GM12891 (cell line): ENCODE results near the gene RRAD.

ENCODE experiments used
- DNase-seq: peaks from one replicate; pipeline ENCODE4 v3.0.0; 2011; ENCODE audit warnings: low spot score; ENCODE audit not compliant: insufficient read length
- FAIRE-seq: peaks from 2 replicates; lab custom pipeline; 2011; peaks lifted over from hg19 to GRCh38; lab: Jason Lieb, UNC
- PAX5 ChIP-seq: IDR thresholded peaks from 2 replicates; pipeline ENCODE4 v1.6.1; 2011; ENCODE audit warnings: low read length, moderate library complexity, mild to moderate bottlenecking; ENCODE audit not compliant: insufficient read depth, severe bottlenecking
- POLR2A ChIP-seq: IDR thresholded peaks from 2 replicates; pipeline ENCODE4 v1.6.1; 2011; ENCODE audit warnings: low read depth, low read length, control low read depth
- POLR2AphosphoS5 ChIP-seq: IDR thresholded peaks from 2 replicates; pipeline ENCODE4 v1.6.1; 2011; ENCODE audit warnings: low read depth, low read length, control low read depth
- POU2F2 ChIP-seq: IDR thresholded peaks from 2 replicates; pipeline ENCODE4 v1.6.1; 2011; ENCODE audit warnings: low read depth, mild to moderate bottlenecking, control low read depth, low read length, moderate library complexity
- SPI1 ChIP-seq: IDR thresholded peaks from 2 replicates; pipeline ENCODE4 v1.6.1; 2011; ENCODE audit warnings: low read depth, low read length, control low read depth
- TAF1 ChIP-seq: IDR thresholded peaks from 2 replicates; pipeline ENCODE4 v1.6.1; 2011; ENCODE audit warnings: low read depth, low read length, control low read depth

The RRAD gene

DNA sequence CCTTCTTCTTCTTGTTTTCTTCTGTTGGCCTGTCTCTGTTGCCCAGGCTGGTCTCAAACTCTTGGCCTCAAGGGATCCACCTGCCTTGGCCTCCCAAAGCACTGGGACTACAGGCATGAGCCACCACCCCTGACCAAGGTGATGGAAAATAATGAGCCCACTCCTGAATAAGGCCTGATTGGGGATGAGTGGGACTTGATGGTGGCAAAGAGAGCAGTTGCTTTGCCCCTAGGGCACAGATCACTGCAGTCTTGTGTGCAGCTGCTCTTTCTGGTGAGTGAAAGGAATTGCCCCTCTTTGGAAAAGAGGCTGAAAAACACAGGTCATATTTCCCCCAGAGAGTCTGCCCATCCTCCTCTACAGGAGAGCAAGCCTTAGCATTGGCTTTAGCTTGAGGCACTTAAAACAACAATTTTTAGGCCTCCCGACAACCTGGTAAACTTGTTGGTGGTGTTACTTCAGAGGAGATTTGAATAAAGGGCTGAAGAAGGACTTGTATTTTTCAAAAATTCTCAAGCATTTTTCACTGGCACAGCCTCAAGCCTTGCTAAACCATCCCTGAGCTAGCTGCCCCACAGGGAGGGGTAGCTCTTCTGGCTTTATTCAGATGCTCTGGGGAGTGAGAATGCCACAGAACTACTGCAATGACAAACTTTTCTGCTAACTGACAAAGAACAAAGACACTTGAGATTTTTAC is 51.1 kb downstream of the RRAD start:
- peak; percentile 78 for FAIRE-seq
- TF ChIP-seq POU2F2 = no peak
- no peak for DNase-seq

DNA sequence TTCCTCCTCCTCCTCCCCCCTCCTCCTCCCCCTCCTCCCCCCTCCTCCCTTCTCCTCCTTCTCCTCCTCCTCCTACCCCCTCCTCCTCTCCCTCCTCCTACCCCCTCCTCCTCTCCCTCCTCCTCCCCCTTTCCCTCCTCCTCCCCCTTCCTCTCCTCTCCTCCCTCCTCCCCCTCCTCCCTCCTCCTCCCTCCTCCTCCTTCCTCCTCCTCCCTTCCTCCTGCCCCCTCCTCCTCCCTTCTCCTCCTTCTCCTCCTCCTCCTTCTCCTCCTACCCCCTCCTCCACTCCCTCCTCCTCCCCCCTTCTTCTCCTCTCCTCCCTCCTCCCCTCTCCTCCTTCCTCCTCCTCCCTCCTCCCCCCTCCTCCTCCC is 51.7 kb downstream of the RRAD start:
- no peak for FAIRE-seq
- no peak for DNase-seq
- no peak for TF ChIP-seq POLR2AphosphoS5
- TF ChIP-seq POLR2A = no peak
- TF ChIP-seq TAF1 = no peak
- TF ChIP-seq PAX5 = no peak
- TF ChIP-seq POU2F2 = no peak
- no peak for TF ChIP-seq SPI1

DNA sequence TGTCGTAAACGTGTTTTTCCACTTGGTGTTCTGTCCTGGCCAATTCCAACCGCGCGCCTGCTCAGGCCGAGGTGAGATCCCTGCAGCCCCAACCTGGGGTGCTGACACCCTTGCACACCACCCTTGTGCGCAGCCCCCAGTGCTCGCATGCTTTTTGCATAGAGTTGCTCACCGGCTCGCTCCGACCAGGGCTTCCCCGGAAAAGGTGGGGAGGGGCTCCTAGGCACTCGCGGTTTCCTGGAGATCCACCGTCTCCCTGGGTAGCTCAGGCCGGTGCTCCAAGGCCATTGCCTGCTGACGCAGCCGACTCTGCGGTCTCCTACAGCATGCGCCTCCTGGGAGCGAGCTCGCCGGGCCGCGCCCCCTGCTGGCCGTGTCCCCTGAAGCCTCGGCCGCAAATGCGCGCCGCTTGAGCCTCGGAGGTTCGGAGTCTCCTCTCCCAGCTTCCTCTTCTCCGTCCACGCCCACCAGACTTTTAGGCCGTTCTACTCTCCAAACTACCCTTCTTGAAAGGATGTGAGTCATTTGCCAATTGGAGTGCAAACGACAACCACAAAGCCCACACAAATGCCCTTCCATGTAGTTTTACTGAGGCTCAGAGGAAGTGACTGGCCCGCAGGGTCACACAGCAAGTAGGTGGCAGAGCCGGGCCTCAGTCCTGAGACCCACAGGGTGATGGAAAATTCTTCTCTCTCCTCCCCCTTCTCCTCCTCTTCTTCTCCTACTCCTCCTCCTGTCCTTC is 52.2 kb downstream of the RRAD start:
- DNase-seq = peak; percentile 84
- no peak for TF ChIP-seq PAX5
- TF ChIP-seq TAF1 = no peak
- TF ChIP-seq SPI1 = peak; percentile 60
- TF ChIP-seq POLR2AphosphoS5 = no peak
- TF ChIP-seq POLR2A = no peak
- peak; percentile 97 for FAIRE-seq

DNA sequence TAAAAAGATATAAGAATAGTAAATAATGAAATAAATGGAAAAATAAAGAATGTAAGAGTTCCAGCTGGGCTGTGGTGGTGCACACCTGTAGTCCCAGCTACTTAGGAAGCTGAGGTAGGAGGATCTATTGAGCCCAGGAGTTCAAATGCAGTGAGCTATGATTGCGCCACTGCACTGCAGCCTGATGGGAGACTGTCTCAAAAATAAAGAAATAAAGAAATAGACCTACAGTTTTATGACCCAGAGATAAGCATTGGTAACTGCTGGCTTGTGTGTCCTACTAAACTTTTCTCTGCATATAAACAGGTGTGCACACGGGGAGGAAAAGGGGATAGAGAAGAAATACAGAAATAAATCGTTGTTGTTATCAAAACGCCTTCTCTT is 52.8 kb downstream of the RRAD start:
- DNase-seq (no peak), FAIRE-seq (no peak)
- TF ChIP-seq PAX5 (no peak), POU2F2 (no peak), POLR2AphosphoS5 (no peak), POLR2A (no peak), TAF1 (no peak), SPI1 (no peak)

GRCh38 chr16:66871840-66872239 is 53.5 kb downstream of the RRAD start:
- FAIRE-seq (no peak), DNase-seq (no peak)
- no peak for TF ChIP-seq POLR2AphosphoS5
- no peak for TF ChIP-seq SPI1
- TF ChIP-seq PAX5 = no peak
- TF ChIP-seq POLR2A = no peak
- TF ChIP-seq POU2F2 = no peak
- TF ChIP-seq TAF1 = no peak
